NCI-H82 treated with DMSO at 0.1 percent for 48 hours (cell line): ENCODE results near the gene NUP210.
"Not testable (repeated sequence)": the region's sequence is repeated elsewhere in the genome, so short reads cannot be mapped to it uniquely, and the experiment has no call there.

Source experiments
- DNase-seq: peaks from one replicate; lab custom pipeline; 2025; ENCODE audit not compliant: unreplicated experiment; lab: John Stamatoyannopoulos, UW

NUP210 gene

DNA sequence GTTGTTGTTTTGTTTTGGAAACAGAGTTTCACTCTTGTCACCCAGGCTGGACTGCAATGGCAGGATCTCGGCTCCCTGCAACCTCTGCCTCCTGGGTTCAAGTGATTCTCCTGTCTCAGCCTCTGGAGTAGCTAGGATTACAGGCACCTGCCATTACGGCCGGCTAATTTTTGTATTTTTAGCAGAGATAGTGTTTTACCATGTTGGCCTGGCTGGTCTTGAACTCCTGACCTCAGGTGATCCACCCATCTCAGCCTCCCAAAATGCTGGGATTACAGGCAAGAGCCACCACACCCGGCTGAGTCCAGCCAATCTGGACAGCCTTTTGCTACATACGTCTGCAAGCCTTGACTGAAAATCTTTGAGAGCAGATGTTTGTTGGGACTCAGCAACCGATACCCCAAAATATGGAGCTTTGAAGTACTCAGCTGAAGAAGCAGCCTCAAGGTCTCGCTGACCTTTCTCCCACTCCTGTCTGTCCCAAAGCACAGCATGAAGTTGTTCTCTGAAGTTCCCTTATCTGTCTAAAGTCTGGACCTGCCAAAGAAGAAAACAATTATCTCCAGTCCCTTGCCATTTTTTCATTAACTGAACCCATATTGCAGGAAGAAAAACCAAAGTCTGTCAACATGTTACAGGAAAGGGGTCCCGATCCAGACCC, 9.6 kb upstream of the NUP210 start:
- no peak for DNase-seq

DNA sequence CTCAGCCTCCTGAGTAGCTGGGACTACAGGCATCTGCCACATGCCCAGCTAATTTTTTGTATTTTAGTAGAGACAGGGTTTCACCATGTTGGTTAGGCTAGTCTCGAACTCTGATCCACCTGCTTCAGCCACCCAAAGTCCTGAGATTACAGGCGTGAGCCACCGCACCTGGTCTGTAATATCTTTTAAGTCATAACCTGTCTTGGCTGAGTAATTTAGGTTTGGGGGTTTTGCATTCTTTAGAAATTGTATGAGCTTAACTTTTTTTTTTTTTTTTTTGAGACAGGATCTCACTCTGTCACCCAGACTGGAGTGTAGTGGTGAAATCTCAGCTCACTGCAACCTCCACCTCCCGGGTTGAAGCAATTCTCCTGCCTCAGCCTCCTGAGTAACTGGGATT, 8.6 kb upstream of the NUP210 start:
- not testable (repeated sequence) for DNase-seq

DNA sequence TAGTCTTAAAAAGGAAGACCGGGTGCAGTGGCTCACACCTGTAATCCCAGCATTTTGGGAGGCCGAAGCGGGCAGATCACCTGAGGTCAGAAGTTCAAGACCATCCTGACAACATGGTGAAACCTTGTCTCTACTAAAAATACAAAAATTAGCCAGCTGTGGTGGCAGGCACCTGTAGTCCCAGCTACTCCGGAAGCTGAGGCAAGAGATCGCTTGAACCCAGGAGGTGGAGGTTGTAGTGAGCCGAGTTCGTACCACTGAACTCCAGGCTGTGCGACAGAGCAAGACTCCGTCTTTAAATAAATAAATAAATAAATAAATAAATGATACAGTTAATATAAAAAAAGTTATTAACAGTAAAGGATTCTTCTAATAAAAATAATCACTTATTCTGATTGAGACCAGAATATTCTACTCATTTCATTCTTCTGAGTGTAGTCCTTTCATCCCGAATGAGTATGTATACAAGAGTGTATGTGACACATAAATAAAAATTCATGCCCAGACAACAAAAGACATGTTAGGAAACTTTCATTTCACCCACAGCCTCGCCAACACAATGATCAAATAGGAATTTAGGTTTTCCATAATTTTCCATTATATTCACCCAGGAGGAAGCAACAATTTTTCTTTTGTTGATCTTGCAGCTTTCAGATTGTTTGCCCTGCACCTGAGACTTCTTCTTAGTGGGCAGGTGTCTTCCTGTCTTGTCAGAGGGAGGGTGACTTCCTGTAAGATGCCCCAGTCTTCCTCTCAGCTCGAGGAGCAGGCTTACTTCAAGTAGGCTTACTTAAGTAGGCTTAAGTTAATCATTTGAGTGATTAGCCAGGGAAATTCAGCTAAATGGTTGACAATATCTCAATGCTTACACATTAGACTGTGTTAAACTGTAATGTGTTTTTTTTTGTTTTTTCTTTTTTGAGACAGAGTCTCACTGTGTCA, 7.8 kb upstream of the NUP210 start:
- DNase-seq = peak; percentile 14

DNA sequence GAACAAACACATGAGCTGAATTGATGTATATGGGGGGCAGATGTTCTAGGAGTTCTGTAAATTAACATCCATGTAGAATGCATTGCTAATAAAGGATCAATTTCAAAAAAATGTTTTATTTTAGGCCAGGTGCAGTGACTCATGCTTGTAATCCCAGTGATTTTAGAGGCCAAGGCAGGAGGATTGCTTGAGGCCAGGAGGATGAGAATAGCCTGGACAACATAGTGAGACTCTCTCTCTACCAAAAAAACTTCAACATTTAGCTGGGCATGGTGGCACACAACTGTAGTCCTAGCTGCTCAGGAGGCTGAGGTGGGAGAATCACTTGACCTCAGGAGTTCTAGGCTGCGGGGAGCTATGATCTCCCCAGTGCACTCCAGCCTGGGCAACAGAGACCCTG, 6.5 kb upstream of the NUP210 start:
- DNase-seq = no peak

DNA sequence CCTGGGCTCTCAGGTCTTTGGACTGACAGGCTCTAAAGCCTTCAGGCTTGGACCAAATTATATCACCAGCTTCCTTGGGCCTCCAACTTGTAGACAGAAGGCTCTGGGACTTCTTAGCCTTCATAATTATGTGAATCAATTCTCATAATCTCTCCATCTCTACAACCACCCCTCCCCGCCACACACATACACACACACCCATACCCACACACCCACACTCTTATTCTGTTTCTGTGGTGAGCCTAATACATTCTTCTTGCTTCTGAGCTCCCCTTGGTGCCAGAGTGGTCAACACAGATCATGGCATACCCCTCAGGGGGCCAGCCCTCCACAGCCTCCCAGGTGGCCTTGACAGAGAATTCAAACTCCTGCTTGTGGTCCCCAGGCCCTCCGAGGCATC, 5.6 kb upstream of the NUP210 start:
- no peak for DNase-seq

DNA sequence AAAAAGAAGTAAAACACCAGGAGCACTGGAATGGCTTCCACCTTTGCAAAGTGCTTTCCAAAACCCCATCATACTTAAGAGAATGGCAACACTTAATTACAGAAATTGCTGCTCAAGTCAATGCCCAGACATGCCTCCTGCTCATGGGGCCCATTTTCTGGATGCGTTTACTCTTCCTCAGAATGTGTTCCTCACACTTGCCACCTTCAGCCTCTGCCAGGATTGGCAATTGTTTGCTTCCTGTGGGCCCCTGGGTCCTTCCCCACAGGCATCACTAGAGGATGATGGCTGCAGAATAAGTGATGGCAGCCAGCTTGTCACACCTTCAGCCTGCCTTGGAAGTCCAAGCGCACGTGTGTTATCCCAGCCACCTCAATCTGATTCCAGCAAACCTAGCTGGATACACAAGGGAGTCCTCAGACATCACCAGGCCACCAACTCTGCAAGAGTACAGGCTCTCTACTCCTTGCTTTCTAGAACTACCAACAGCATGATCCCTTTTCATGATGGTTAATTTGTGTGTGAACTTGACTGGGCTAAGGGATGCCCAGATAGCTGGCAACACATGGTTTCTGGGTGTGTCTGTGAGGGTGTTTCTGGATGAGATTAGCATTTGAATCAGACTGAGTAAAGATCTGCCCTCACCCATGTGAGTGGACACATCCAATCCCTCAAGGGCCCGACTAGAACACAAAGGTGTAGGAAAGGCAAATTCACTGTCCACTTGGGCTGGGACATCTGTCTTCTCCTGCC, 4.9 kb upstream of the NUP210 start:
- DNase-seq = no peak

DNA sequence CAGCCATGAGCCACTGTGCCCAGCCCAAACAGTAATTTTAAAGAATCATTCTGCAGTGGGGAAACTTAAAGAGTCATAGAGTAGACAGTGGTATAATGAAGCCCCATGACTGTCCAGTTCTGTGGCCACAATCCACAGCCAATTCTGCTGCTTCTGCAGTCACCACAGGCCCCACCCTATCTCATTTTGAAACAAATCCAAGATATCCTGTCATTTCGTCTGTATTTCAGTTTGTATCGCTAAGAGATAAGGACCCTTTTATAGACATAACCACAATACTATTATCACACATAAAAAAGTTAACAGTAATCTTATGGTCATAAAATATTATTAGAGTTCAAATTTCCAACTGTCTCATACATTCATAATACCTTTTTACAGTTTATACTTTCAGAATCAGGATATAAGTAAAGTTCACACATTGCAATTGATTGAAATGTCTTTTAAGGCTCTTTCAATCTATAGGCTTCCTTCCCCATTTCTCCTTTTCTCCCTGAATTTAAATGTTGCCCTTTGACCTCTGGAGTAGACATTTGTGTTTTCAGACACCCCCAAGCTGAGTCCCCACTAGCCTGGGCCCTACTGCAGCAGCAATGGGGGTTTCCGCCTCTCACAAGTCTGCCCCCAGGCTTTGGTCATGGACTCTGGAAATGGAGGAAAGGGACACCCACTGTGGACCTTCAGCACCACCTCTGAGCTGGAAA, 4.2 kb upstream of the NUP210 start:
- no peak for DNase-seq

DNA sequence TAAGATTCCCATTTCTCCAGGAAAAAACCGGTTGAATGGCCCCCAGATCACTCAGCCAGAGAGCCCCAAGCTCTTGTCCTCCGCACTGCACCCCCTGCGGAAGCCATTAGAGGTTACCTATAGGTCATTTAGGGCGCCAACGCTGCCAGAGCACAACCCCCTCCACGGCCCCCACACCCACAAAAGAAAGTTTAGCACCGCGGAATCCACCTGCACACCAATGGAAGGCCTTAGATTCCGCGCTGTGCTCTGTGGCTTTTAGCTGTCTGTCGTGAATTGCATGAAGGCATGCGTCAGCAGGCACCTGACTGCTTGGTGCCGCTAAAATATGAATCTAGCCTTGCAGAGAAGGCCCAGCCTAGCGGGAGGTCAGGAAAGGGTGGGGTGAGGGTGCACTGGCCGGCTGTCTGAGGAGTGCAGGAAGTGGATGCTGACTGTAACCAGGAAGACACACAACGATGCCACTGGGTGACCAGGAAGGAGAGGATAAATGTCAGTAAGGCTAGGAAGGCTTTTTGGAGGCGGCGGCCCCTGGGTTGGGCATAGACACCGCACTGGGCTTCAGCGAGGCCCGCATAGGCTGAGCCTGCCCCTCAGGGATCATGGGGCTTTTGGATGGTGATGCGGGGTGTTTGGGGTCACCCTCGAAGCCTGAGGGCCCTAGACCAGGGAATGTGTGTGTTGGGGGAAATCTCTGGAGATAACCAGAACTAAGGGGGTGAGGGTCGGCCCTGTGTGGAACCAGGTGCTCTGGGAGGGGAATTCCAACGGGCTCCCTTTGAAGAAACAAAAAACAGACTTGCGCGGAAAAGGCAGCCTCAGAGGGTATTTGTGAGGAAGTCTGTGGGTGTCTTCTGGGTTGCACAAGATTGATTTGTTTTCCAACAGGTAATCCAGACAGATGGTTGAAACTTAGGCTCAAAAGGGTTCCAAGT, 976 bp upstream of the NUP210 start:
- DNase-seq = no peak

DNA sequence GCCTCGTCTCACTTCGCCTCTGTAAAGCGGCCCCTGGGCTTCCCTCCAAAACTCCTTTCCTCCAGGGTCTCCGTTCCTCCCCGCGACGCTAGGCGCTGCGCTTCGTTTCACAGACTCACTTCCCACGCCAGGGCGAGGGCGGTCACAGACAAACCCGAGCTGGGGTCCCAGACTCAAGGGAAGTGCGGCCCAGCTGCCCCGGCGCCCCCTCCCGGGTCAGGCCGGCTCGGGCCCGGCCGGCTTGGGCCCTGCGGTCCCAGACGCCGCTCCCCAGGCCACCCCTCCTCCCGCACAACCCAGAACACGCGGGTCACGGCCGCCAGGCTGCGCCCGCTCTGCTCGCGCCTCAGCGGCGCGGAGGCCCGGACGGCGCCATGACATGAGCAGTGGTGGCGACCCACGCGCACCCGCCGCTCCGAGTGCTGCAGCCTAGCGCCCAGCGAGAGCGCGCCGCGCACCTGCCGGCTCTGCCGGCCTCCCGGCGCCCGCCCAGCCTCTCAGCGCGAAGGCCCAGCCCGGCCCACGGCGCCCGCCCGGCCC, 547 bp downstream of the NUP210 start:
- no peak for DNase-seq

DNA sequence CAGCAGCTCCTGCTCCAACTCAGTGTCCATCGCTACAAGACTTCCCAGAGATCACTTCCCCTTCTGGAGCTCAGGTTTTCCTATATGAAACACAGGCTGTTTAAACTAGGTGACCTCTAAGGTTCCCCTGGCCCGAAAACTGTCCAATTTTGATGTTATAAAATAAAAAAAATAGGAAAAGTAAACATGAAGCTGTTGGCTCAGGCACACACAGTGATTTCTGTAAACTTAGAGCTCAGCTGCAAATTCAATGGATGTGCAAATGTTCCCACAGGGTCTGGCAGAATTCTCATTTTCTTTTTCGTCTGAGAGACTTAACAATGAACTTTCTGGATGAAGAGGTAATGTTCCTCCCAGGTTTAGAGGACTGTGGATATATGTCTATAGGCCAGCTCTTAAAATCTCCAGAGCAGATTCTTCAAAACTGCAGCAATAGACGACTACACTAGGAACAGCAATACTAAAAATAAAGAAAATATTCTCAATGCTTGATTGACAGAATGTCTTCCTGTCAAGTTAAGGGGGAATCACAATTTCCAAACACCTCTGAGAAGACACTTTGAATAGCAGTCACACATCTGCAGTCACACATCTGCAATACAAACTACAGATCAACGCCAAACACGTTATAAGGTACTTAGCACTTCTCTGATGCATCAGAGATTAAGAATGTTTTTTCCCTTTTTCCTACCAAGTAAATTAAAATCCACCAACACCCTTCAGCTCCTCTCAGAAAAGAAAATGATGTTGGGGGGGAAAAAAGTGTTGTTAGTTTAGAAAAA, 2.8 kb downstream of the NUP210 start:
- DNase-seq = no peak

DNA sequence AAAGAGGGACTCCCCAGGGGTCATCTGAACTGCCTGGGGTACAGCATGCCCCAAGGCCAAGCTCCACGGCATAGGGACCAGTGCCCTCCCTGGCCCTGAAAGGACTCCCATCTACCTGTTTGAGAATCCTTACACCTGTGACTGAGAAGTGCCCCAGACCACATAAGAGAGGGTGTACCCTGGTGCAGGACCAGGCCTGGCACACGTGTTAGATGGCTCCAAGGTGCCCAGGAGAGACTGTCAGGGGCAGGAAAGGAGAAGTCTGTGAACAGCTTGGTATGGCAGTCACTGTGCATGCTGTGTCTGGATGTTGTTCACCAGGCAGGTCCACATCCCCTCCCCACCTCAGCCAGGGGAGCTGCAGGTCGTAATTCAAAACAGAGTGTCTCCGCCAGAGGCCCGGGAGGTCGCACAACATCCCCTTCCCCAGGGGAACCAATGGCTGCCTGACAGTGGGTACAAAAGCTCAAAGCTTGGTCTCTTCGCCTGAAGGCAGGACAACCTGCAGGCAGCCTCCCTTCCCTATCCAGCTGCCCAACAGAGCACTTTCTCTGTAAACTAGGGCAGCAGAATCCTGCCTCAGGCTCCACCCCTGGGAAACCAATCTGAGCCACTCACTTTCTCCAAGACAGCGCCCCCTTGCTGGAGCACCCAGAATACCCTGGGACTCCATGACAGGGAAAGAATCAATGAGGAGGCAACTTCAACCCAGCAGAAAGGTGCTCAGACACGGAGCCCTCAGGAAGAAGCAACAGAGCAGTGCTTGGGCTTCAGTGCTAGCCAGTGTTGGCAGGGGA, 3.9 kb downstream of the NUP210 start:
- DNase-seq = no peak

DNA sequence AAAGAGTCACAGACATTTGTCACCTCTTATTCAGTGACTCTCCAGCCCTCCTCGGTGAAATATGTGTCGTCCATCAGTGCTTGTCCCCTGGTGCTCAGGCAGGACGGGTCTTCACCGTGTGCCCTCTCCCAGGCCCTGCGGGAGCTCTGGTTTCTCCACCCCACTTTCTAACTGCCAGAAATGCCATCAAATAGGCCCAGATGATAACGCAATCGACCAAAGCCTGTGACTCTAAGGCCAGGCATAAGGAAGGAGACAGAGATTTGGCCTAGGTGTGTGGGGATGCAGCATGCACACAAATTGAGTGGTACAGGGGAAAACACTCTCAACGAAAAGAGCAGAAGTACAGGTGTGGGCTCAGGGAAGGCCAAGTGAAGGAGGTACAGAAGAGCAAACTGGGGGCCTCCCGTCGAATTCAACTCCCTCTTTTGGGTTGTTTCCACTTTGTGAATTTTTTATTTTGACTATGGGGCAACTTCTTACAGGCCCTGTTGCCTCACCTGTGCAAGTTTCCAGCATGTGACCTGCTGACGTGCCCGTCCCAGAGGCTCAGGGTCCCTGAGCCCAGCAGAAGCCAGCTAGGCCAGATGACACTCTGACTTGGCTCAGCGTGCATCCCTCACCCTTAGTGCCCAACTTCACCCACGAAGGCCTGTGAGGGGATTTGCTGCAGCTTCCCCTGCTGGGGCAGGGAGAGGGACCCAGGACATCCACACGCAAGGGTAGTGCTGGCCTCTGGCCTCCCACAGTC, 4.7 kb downstream of the NUP210 start:
- DNase-seq = no peak

DNA sequence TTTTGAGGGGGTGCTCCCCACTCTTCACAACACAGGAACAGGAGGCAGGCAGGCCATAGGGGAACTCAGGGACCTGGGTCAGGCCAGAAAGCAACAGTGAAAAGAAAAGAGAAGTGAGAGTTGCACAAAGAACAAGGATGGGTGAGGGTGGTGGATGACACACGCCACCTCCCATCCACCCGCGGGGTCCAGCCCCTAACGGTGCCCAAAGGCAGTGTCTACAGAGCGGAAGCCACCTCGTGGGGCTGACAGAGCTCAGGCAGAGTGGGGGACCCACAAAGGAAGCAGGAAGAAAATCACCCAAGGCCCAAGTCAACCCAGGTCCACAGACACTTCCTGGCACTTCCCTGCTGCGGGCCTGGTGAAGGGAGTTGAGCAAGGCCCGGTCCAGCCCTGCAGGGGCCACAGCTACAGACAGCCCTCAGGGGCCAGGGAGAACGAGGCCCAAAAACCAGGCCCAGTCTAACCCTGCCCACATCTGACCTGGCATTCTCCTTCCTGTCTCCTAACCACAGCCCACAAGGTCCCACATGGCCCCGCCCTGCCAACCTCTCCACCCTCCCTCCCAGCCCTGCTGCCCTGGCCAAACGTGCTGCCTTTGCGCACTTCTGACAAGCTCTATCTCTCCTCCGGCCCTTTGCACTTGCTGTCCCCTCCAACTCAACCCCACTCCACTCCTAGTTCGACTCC, 5.9 kb downstream of the NUP210 start:
- no peak for DNase-seq

DNA sequence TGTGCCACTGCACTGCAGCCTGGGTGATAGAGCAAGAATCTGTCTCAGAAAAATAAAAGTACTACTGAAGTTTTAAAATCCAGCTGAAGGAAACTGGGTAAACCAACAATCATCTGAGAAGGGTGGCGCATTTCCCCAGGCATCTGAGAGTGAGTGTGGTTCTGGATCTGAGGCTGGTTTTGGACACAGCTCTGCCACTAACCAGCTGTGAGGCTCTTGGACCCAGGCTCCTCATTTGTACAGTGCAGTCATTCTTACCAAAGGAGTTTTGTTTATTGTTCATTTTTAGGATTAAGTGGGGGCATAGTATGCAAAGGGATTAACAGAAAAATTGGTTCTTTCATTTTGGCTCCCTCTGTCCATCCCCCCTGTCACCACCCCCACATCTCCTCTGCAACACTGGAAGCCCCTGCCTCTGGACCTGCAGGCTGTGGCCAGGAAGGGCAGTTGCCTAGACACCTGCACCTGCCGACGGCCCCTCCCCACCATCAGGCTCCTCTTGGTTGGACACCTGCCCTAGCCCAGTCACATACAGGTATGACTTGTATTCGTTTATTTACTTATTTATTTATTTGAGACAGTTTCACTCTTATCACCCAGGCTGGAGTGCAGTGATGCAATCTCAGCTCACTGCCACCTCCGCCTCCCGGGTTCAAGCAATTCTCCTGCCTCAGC, 8.8 kb downstream of the NUP210 start:
- no peak for DNase-seq

DNA sequence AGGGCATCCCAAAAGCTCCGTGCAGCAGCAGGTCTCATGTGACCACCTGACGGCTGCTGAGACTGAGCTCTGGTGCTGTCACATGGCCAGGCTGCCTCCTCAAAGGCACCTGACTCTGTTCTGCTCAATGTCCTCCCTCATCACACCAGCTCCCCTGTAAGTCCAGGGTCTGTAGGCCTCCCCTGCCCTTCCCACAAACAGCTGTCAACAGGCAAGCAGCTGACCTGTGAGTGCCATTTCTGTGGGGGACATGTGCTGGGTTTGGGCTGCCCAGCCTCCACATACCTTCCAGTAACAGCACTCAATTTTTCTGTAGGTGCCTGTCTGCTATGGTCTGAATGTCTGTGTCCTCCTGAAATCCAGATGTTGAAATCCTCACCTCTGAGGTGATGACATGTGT, 11.2 kb downstream of the NUP210 start:
- no peak for DNase-seq

DNA sequence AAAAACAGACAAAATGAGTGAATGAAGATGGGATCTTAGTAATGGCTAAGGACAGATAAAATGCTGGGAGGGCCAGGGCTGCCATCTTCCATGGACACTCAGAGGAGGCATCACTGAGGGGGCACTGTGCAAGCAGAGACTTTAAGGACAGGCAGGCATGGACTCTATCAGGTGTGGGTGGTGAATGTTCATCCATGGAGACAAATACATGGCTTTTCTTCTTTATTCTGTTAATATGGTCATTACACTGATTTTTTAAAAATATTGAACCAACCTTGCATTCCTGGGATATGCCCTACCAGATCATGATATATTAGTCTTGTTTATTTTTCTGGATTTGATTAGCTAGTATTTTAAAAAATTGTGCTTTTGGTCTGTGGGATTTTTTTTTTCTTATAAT, 12.2 kb downstream of the NUP210 start:
- no peak for DNase-seq
